Activated CD4-positive, CD25-positive, alpha-beta regulatory T cell (primary cell): ENCODE results near the gene CDH8.
"Not testable (repeated sequence)": the region's sequence is repeated elsewhere in the genome, so short reads cannot be mapped to it uniquely, and the experiment has no call there.

ENCODE experiments used
- DNase-seq, 4 experiments: peaks; one replicate each; lab custom pipeline; 2025; lab: John Stamatoyannopoulos, UW

Gene CDH8

GRCh38 chr16:61858988-61859387, 177.2 kb downstream of the CDH8 start:
- no peak for DNase-seq

DNA sequence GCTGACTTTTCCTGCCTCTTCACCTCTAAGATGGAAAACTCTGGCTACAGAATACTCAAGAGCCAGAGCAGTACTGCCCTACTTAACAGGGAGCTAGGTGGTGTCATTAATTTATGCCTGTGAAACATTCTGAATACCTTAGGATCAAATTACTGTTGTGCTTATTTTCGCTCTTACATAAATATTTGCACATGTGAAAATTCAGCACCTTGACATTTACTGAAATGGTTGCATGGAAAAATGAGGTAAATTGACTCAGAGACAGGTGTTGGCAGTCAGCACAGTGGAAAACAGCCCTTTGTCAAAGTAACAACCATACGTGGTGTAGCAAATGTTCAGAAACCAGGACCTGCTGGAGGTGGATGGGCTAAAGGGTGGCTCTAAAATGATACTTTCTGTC, 193.6 kb downstream of the CDH8 start:
- DNase-seq: no peak

DNA sequence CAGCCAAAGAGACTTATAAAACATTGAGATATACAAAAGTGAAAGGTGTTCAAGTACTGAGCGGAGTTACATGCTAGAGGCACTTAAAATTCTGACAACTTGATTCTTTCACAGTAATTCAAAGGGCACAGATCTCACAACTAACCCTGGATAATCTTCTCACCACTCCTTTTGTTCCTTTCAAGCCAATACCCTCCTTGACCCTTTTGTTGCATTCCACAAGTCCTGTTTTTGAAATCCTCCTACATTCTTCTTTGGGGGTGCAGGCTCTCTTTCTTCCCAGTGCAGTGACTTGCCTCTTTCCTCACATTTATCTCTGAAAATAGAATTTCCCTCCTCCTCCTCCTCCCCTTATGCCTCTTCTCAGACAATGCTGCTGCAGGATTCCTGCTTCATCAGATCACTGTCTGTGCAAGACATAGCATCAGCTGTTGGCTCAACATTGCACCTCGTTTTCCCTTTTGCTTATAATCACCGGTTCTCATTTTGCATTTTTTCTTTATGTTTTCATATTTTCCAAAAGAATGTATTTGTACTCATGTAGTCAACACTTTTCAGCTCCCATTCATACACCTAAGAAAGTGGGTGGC, 199.3 kb downstream of the CDH8 start:
- no peak for DNase-seq

GRCh38 chr16:61834082-61834481, 202.2 kb downstream of the CDH8 start:
- DNase-seq: no peak

DNA sequence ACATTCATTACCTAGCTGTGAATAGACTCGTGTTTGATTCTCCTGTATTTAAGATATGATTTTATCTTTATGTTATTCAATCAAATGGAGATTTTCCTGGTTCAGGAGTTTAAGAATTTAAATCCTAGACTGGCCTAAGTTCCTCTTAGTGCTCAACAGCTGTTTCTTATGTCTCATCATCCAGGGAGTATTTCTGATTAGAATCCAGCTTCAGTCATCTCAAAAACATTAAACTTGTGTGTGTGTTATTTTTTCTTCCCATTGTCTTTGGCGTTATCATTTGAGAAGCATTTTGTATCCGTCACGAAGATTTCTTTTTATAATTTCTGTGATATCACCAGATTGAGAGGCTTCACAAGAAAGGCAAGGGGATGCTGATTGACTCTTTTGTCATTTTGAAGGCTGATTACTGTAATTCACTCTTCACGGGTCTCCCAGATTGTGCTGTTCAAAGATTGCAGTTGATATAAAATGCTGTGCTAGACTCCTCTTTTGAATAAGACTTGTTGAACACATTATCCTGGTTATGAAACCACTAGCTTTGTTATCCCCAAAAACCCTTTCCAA, 204.8 kb downstream of the CDH8 start:
- no peak for DNase-seq

DNA sequence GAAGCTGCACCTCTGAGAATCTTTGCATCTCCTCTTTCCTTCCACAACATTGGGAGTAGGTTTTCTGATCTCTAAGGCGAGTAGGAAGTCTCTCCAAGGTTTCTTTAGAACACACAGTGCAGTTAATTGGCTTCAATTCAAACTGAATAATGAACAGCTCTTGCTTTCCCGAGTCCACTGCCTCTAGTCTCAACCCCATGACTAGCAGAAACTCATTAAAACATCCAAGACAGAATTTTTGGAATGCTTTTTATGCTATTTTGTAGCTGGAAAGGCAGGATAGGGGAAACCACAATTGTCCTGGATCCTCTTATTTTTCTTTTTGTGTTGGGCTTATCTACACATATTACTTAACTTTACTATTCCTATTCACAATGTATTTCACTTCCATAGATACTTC, 206.6 kb downstream of the CDH8 start:
- no peak for DNase-seq

DNA sequence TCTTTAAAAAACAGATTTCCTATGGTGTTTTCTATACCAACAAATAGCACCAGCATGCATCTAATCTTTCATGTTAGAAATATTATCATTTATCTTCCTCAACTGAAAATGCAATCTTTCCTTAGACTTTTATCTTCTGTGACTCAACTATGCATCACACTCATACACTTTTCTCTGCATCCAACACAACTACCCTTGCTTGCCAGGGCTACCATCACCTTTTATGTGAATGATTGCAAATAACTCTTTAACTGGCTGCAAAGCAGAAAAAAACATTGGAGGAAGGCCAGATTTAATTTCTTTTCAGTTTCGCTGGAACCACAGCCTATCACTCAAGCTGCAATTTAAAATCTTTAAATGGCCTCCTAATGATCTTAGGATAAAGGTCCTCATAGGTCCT, 212.9 kb downstream of the CDH8 start:
- DNase-seq: no peak

DNA sequence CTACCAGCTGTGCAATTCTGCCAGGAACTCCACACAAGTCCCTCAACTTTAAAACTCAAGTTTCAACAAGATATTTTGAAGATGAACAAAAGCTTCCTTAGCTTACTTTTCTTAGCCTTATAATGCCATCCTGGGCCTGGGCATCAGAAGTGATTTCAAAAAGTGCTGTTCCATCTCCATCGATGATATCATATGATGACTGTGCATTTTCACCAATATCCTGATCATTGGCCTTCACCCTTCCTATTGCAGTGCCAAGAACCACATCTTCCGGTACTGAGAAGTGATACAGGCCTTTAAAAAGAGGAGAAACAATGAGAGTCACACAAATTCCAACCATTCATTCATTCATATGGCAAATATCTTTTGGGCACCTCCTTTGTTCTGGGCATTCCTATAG, 215.4 kb downstream of the CDH8 start:
- no peak for DNase-seq

DNA sequence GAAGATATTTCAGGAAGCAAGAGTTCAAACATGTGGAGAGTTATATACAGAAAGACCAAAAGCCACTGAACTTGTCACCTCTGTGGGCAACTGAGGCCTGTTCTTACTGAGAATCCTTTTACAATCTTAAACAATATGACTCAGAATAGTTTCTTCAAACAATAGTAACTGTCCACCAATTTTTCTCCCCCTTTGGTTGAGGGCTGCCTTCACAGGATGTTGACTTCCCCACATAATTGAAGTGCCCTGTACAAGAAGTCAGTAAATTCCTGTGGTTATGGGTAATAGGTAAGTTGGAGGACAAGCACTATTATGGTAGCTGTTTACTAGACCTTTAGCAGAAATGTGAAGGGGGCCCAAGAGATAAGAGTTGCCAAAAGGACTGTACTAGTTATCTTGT, 215.8 kb downstream of the CDH8 start:
- no peak for DNase-seq

- no peak for DNase-seq
Observed at GRCh38 chr16:61818850-61819249, 217.4 kb downstream of the CDH8 start.

DNA sequence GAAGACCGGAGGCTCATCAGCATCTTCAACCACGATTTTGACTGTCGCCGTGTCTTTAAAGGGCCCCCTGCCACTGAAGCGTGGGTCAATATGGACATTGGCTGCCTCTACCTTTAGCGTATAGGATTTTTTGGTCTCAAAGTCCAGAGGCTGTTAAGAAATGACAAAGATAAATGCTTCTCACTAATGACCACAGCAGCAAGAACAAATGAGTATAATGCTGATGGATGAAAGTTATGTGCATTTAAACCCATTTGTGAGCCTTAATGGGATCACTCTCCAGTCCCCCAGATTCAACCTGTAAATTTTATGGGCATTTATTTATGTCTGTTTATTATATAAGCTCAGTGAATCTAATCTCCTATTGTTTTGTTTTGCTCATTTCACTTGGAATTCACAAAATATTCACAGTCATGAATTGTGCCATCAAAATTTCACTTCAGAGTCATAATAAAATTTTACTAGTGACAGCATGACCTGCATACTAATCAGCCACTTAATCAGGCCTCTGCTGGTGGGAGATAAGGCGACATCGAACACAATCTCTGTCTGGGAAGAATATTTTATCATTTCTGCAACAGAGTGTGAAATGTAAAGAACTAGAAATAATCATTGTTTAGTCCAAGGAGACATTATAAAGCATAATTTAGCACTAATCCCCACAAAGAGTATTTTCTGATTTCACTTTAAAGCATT, 218.5 kb downstream of the CDH8 start:
- no peak for DNase-seq

DNA sequence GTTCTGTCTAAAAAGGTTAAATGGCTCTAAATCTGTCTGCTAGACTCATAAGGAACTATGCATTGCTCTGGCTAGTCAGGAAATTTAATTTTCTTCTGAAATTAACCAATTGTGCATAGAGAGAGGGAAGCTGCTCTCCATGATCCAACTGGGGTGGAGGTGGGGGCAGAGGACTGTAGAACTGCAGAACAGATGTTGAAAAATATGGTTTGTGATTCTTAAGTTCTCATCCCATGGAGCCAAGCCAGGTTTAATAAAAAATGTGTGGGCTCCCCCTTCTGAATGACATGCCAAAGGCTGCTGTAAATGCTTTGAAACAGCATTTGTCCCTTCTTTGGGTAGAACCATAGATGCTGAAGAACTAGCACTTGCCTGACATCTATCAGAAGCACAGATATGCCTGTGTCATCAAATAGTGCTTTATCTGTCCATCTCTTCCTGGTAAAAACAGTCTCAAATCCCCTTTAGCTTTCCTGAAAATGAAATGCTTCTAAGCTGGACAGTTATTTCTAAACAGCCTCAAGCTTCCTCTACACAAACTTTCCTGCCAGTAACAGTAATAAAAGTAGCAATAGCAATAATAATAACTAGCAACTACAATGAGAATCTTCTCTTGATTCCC, 221.4 kb downstream of the CDH8 start:
- DNase-seq: no peak

GRCh38 chr16:61813339-61813738, 222.9 kb downstream of the CDH8 start:
- no peak for DNase-seq

GRCh38 chr16:61812251-61812650, 224.0 kb downstream of the CDH8 start:
- DNase-seq: no peak

- no peak for DNase-seq
Observed at GRCh38 chr16:61807551-61807950, 228.7 kb downstream of the CDH8 start.

DNA sequence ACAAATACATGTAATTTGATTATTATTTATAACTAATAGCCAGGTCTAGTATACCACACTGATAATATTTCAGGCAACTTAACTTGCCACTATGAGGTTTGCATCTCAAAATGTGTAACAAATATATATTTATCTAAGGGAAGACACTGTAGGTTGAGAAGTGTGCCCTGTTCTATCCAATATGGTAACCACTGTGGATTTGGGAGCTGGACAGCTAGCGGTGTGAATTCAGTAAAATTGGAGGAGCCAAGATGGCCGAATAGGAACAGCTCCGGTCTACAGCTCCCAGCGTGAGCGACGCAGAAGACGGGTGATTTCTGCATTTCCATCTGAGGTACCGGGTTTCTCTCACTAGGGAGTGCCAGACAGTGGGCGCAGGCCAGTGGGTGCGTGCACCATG, 235.0 kb downstream of the CDH8 start:
- not testable (repeated sequence) for DNase-seq

- DNase-seq: no peak
Observed at GRCh38 chr16:61798741-61799140, 237.5 kb downstream of the CDH8 start.

- DNase-seq: no peak
Observed at GRCh38 chr16:61797961-61798507, 238.2 kb downstream of the CDH8 start.

DNA sequence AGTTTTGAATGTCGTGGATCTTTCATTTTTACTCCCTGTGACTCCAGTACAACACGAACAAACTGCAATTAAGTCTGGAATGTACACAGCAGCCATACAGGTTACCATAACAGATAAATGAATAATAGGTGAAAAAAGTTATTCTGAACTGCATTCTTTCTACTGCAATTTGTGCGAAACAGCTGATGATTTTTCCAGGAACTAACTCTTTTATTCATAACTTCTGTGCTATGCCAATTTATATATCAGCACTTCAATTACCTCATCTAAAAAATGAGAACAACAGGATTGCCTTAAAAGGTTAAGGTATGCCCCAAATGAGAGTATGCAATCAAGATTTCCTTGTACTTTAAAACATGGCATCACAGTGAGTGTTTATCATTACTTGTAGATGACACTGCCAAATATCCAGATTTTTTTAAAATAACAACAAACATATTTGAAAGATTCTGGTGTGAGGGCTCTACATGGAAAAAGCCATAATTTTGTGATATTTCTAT, 238.9 kb downstream of the CDH8 start:
- DNase-seq: no peak

DNA sequence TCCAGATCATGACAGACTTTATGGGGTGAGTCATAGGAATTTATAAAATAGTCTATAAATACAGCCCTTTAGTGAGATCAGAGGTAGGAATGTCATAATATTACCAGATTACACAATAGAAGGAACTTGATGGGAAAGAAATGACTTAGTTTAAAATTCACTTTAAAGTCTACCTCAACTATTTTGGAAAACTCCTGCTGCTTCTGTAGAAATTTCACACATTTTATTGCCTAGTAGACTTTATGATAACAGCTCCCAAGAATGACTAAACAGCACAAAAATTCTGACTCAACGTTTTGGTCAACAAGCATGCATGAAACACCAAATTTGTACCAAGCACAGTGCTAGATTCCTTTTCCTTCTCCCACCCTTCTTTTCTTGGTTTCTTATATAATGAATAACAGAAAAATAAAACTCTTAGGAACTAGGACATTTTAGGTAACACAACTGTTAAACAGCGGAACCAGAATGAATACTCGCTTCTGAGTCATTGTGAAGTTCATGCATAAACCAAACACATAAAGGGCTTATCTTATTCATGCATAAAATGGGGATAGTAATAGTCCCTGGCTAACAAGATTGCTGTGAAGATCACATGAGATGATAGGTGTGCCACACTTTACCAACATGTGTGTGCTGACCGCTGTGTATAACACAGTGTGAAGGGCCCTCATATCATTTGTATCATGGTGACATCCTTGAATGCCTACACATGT, 243.9 kb downstream of the CDH8 start:
- no peak for DNase-seq

DNA sequence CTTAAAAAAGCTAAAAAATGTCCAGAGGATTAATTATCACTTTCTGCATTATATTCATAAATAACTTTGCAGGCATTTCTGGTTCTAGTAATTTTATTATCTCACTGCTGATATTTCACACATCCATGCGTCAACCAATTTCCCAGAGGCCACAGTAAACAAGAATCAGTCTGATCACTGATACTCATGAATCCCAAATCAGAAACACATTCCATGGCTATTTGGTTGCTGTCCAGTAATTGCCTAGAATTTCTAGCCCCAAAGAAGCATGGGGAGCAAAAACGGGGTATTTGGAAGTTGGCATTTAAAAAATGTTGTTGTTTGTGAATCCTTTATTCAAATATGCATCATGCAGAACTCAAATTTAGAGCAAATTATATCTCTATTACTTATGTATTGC, 244.8 kb downstream of the CDH8 start:
- no peak for DNase-seq

DNA sequence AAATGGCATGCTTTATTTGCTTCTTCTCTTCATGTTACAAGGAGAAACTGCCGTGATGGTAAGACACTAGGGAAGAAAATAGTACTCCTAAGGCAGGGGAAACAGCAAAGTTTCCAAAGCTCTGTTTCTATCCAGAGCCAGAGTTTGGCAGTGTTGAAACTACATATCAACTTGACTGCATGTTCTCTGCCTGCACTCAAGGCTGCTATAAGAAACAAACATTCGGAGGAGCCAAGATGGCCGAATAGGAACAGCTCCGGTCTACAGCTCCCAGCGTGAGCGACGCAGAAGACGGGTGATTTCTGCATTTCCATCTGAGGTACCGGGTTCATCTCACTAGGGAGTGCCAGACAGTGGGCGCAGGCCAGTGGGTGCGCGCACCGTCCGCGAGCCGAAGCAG, 254.4 kb downstream of the CDH8 start:
- DNase-seq: not testable (repeated sequence)
